Effector CD4-positive, alpha-beta T cell (primary cell): ENCODE data around the gene ATOX1.

Experiments
- DNase-seq: peaks from one replicate; pipeline ENCODE4 v3.0.0-alpha.2; 2020

The ATOX1 gene

GRCh38 chr5:151770383-151771258 is 12.2 kb upstream of the ATOX1 start:
- no peak for DNase-seq

- no peak for DNase-seq
Measured at GRCh38 chr5:151766975-151767374, 8.5 kb upstream of the ATOX1 start.

GRCh38 chr5:151764801-151765200 is 6.4 kb upstream of the ATOX1 start:
- DNase-seq: no peak

- no peak for DNase-seq
Measured at GRCh38 chr5:151758141-151758429, 346 bp downstream of the ATOX1 start.

- peak; percentile 25 for DNase-seq
Measured at GRCh38 chr5:151757233-151758140, 944 bp downstream of the ATOX1 start.

- no peak for DNase-seq
Measured at GRCh38 chr5:151755383-151755782, 3.0 kb downstream of the ATOX1 start.

- no peak for DNase-seq
Measured at GRCh38 chr5:151751593-151751992, 6.8 kb downstream of the ATOX1 start.

GRCh38 chr5:151751091-151751490 is 7.3 kb downstream of the ATOX1 start:
- DNase-seq: no peak

- no peak for DNase-seq
Measured at GRCh38 chr5:151750121-151750520, 8.3 kb downstream of the ATOX1 start.

- DNase-seq: peak; percentile 7
Measured at GRCh38 chr5:151745071-151745705, 13.2 kb downstream of the ATOX1 start.

- no peak for DNase-seq
Measured at GRCh38 chr5:151743530-151743929, 14.9 kb downstream of the ATOX1 start.

- DNase-seq: no peak
Measured at GRCh38 chr5:151742870-151743294, 15.5 kb downstream of the ATOX1 start.

- DNase-seq: no peak
Measured at GRCh38 chr5:151741678-151742423, 16.6 kb downstream of the ATOX1 start.

- DNase-seq: no peak
Measured at GRCh38 chr5:151740958-151741373, 17.5 kb downstream of the ATOX1 start.

- peak; percentile 25 for DNase-seq
Measured at GRCh38 chr5:151740336-151740942, 18.0 kb downstream of the ATOX1 start.

- no peak for DNase-seq
Measured at GRCh38 chr5:151739939-151740335, 18.5 kb downstream of the ATOX1 start.

- DNase-seq: no peak
Measured at GRCh38 chr5:151739395-151739794, 19.0 kb downstream of the ATOX1 start.

GRCh38 chr5:151738125-151738848 is 20.1 kb downstream of the ATOX1 start:
- no peak for DNase-seq

GRCh38 chr5:151737431-151737830 is 21.0 kb downstream of the ATOX1 start:
- DNase-seq: no peak

GRCh38 chr5:151735646-151736045 is 22.8 kb downstream of the ATOX1 start:
- DNase-seq: no peak

GRCh38 chr5:151734064-151734408 is 24.4 kb downstream of the ATOX1 start:
- no peak for DNase-seq
